Fibroblast of lung (primary cell): ENCODE results near the gene IL10RB. TPM values are rescaled to one million over a fixed set of nuclear protein-coding genes. Genes with fewer than 3 reads are reported as not detected.

Source experiments
- DNase-seq, 2 donors: peaks; one replicate each; pipeline versions ENCODE4 v3.0.0 to v3.0.0-alpha.2; 2010; ENCODE audit warnings: low read depth in 2 of 2
- H2AFZ ChIP-seq: 2 replicates; pipeline ENCODE4 v1.5.1; 2012; ENCODE audit warnings: low read length, control low read depth, inconsistent platforms
- H3K27ac ChIP-seq: 2 replicates; pipeline ENCODE4 v1.5.1; 2011; ENCODE audit warnings: low read length, control low read depth; ENCODE audit not compliant: insufficient read depth
- H3K27me3 ChIP-seq: 2 replicates; pipeline ENCODE4 v1.5.1; 2011; ENCODE audit warnings: mild to moderate bottlenecking, low read length; ENCODE audit not compliant: control insufficient read depth, insufficient read depth
- H3K36me3 ChIP-seq: 2 replicates; pipeline ENCODE4 v1.5.1; 2011; ENCODE audit warnings: low read length; ENCODE audit not compliant: control insufficient read depth, insufficient read depth
- H3K4me1 ChIP-seq: 2 replicates; pipeline ENCODE4 v1.5.1; 2011; ENCODE audit warnings: low read length; ENCODE audit not compliant: control insufficient read depth, insufficient read depth; ENCODE audit errors: extremely low read depth
- H3K4me2 ChIP-seq: 2 replicates; pipeline ENCODE4 v1.5.1; 2011; ENCODE audit warnings: low read length, control low read depth; ENCODE audit not compliant: insufficient read depth; ENCODE audit errors: extremely low read depth
- H3K4me3 ChIP-seq, 4 experiments: fragments of 200-600 bp in 1 of 4; sonication (generic) in 1 of 4; replicated peaks in 1 of 4; 2 replicates each; pipeline ENCODE4 v1.5.1; 2011 to 2016; ENCODE audit warnings: low read length in 4 of 4, low read depth in 3 of 4, mild to moderate bottlenecking in 3 of 4, control low read depth in 2 of 4, inconsistent platforms in 1 of 4, mixed read lengths in 1 of 4; ENCODE audit not compliant: insufficient read depth in 1 of 4; ENCODE audit errors: control extremely low read depth in 1 of 4
- H3K79me2 ChIP-seq: 2 replicates; pipeline ENCODE4 v1.5.1; 2012; ENCODE audit warnings: mild to moderate bottlenecking, low read length, inconsistent platforms; ENCODE audit not compliant: control insufficient read depth, insufficient read depth
- H3K9ac ChIP-seq: 2 replicates; pipeline ENCODE4 v1.5.1; 2011; ENCODE audit warnings: mild to moderate bottlenecking, low read length, control low read depth; ENCODE audit not compliant: insufficient read depth
- H3K9me3 ChIP-seq: 2 replicates; pipeline ENCODE4 v1.5.1; 2012; ENCODE audit warnings: low read depth, low read length; ENCODE audit not compliant: control insufficient read depth, insufficient read depth
- H4K20me1 ChIP-seq: 2 replicates; pipeline ENCODE4 v1.5.1; 2011; ENCODE audit warnings: low read length; ENCODE audit not compliant: control insufficient read depth, insufficient read depth; ENCODE audit errors: extremely low read depth
- EZH2 ChIP-seq: IDR thresholded peaks from 2 replicates; pipeline ENCODE4 v1.5.1; 2012; ENCODE audit warnings: low read length, control low read depth, mild to moderate bottlenecking; ENCODE audit errors: missing control alignments
- polyA plus RNA-seq, 2 donors: library from polyadenylated mRNA; depleted of rRNA in 1 of 2; stranded (reverse) in 1 of 2; unstranded in 1 of 2; fragments of >200 nt; gene quantifications; 2 replicates each; pipeline ENCODE4 v1.2.1, GENCODE V29; 2011 to 2012; ENCODE audit warnings: missing spikeins in 1 of 2
- total RNA-seq: library from RNA; depleted of rRNA; stranded (reverse); fragments of >200 nt; gene quantifications from 2 replicates; pipeline ENCODE4 v1.2.1, GENCODE V29; 2014
- TF ChIP-seq, protein P1 (sequence below), 2 donors: IDR thresholded peaks in 1 of 2; conservative IDR thresholded peaks in 1 of 2; 1 replicate in 1 of 2; 2 replicates in 1 of 2; pipeline ENCODE4 v1.5.1; 2011 to 2012; ENCODE audit warnings: low read length in 2 of 2, control low read depth in 1 of 2, inconsistent platforms in 1 of 2, low read depth in 1 of 2, mild to moderate bottlenecking in 1 of 2

IL10RB gene
- total and polyA plus RNA-seq, 2 donors (not counting 1 experiment from before 2014, with no cell fraction given): 56.2 to 64.1 TPM

- Histone ChIP-seq H3K79me2 (no peaks in the 10 kb centered on the region), H3K36me3 (peaks cover 2% of the 10 kb centered on the region), H4K20me1 (no peaks in the 10 kb centered on the region), H3K4me2 (no peak overlapping the region), H3K9ac (no peak overlapping the region), H3K27me3 (no peaks in the 10 kb centered on the region), H3K27ac (no peak overlapping the region), H3K4me1 (no peaks in the 10 kb centered on the region), H3K4me3 (no peak overlapping the region), H2AFZ (no peak overlapping the region), H3K9me3 (no peaks in the 10 kb centered on the region)
- no peak for TF ChIP-seq EZH2
- TF ChIP-seq, protein P1, sequence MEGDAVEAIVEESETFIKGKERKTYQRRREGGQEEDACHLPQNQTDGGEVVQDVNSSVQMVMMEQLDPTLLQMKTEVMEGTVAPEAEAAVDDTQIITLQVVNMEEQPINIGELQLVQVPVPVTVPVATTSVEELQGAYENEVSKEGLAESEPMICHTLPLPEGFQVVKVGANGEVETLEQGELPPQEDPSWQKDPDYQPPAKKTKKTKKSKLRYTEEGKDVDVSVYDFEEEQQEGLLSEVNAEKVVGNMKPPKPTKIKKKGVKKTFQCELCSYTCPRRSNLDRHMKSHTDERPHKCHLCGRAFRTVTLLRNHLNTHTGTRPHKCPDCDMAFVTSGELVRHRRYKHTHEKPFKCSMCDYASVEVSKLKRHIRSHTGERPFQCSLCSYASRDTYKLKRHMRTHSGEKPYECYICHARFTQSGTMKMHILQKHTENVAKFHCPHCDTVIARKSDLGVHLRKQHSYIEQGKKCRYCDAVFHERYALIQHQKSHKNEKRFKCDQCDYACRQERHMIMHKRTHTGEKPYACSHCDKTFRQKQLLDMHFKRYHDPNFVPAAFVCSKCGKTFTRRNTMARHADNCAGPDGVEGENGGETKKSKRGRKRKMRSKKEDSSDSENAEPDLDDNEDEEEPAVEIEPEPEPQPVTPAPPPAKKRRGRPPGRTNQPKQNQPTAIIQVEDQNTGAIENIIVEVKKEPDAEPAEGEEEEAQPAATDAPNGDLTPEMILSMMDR (conservative IDR thresholded peaks at IDR 0.05 in 1 of 2, IDR thresholded peaks at IDR 0.05 in 1 of 2; ENCODE audit: low read depth in 1 of 2, low read length in 2 of 2): no peak
- DNase-seq: no peak
Measured at GRCh38 chr21:33254766-33255165, 11.4 kb upstream of the IL10RB start.

GRCh38 chr21:33255404-33255803 lies 10.8 kb upstream of the IL10RB start:
- TF ChIP-seq, protein P1 (conservative IDR thresholded peaks at IDR 0.05 in 1 of 2, IDR thresholded peaks at IDR 0.05 in 1 of 2; ENCODE audit: low read depth in 1 of 2, low read length in 2 of 2): no peak
- no peak for TF ChIP-seq EZH2
- Histone ChIP-seq H3K4me1 (no peaks in the 10 kb centered on the region), H3K79me2 (no peaks in the 10 kb centered on the region), H3K4me2 (no peak overlapping the region), H3K9me3 (no peaks in the 10 kb centered on the region), H3K27ac (no peak overlapping the region), H3K36me3 (peaks cover 2% of the 10 kb centered on the region), H4K20me1 (no peaks in the 10 kb centered on the region), H3K27me3 (no peaks in the 10 kb centered on the region), H3K9ac (no peak overlapping the region), H2AFZ (no peak overlapping the region), H3K4me3 (no peak overlapping the region)
- DNase-seq: no peak

DNA sequence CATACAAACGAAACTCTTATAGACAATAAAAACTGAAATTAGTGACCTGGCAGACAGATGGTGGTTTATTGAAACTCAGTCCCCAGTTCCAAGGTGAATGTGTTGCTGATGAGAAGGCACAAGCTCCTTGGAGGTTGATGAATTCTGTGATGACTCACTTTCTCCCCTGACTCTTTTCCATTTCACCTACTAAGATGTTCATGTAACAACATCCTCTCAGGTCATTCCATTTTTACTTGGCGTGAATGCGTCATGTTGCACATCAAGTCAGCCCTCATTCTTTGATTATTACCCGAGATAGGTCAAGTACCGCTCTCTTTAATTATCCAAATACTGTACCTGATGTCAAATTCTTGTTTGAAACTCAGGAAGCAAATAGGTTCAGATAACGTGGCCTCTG lies 10.1 kb upstream of the IL10RB start:
- Histone ChIP-seq H3K4me3 (no peak overlapping the region), H3K36me3 (peaks cover 2% of the 10 kb centered on the region), H2AFZ (no peak overlapping the region), H4K20me1 (no peaks in the 10 kb centered on the region), H3K9ac (no peak overlapping the region), H3K9me3 (no peaks in the 10 kb centered on the region), H3K4me1 (no peaks in the 10 kb centered on the region), H3K4me2 (no peak overlapping the region), H3K27ac (no peak overlapping the region), H3K79me2 (no peaks in the 10 kb centered on the region), H3K27me3 (no peaks in the 10 kb centered on the region)
- no peak for DNase-seq
- no peak for TF ChIP-seq EZH2
- TF ChIP-seq, protein P1 (conservative IDR thresholded peaks at IDR 0.05 in 1 of 2, IDR thresholded peaks at IDR 0.05 in 1 of 2; ENCODE audit: low read depth in 1 of 2, low read length in 2 of 2): no peak
